HG02852 (cell line): ENCODE results near the gene STRIT1.
"Not testable (repeated sequence)": the region's sequence is repeated elsewhere in the genome, so short reads cannot be mapped to it uniquely, and the experiment has no call there.

Experiments used
- ATAC-seq: cut with Tn5 transposase; IDR thresholded peaks from one replicate; pipeline ENCODE4 v1.9.1; 2021; ENCODE audit warnings: mild to moderate bottlenecking, moderate library complexity; ENCODE audit not compliant: unreplicated experiment

STRIT1 gene

GRCh38 chr3:155313916-155314315 is 20.4 kb upstream of the STRIT1 start:
- no peak for ATAC-seq

GRCh38 chr3:155313300-155313699 is 19.8 kb upstream of the STRIT1 start:
- ATAC-seq, result no peak

- no peak for ATAC-seq
Measured at GRCh38 chr3:155312781-155313180, 19.3 kb upstream of the STRIT1 start.

GRCh38 chr3:155309581-155309980 is 16.1 kb upstream of the STRIT1 start:
- ATAC-seq, result no peak

- no peak for ATAC-seq
Measured at GRCh38 chr3:155308831-155309230, 15.3 kb upstream of the STRIT1 start.

- no peak for ATAC-seq
Measured at GRCh38 chr3:155307183-155307582, 13.7 kb upstream of the STRIT1 start.

GRCh38 chr3:155304394-155304793 is 10.9 kb upstream of the STRIT1 start:
- no peak for ATAC-seq

GRCh38 chr3:155303540-155304097 is 10.1 kb upstream of the STRIT1 start:
- no peak for ATAC-seq

GRCh38 chr3:155302891-155303290 is 9.4 kb upstream of the STRIT1 start:
- no peak for ATAC-seq

- no peak for ATAC-seq
Measured at GRCh38 chr3:155302481-155302880, 9.0 kb upstream of the STRIT1 start.

GRCh38 chr3:155297100-155297499 is 3.6 kb upstream of the STRIT1 start:
- ATAC-seq, result no peak

GRCh38 chr3:155296413-155296812 is 2.9 kb upstream of the STRIT1 start:
- no peak for ATAC-seq

GRCh38 chr3:155292693-155293092 is 790 bp downstream of the STRIT1 start:
- ATAC-seq, result no peak

- ATAC-seq, result no peak
Measured at GRCh38 chr3:155292133-155292532, 1.4 kb downstream of the STRIT1 start.

GRCh38 chr3:155286736-155287135 is 6.7 kb downstream of the STRIT1 start:
- no peak for ATAC-seq

- ATAC-seq, result no peak
Measured at GRCh38 chr3:155285936-155286335, 7.5 kb downstream of the STRIT1 start.

- no peak for ATAC-seq
Measured at GRCh38 chr3:155283092-155284056, 10.1 kb downstream of the STRIT1 start.

- no peak for ATAC-seq
Measured at GRCh38 chr3:155282385-155283091, 10.9 kb downstream of the STRIT1 start.

GRCh38 chr3:155281912-155282311 is 11.6 kb downstream of the STRIT1 start:
- ATAC-seq, result no peak

- not testable (repeated sequence) for ATAC-seq
Measured at GRCh38 chr3:155276089-155276488, 17.4 kb downstream of the STRIT1 start.

GRCh38 chr3:155275159-155275754 is 18.2 kb downstream of the STRIT1 start:
- ATAC-seq, result not testable (repeated sequence)
